GM12801 (cell line): Measurements from ENCODE around the gene SLC17A7.

Source experiments
- CTCF ChIP-seq: IDR thresholded peaks from one replicate; pipeline ENCODE4 v1.5.1; 2011; ENCODE audit warnings: control low read depth; ENCODE audit not compliant: insufficient read length; ENCODE audit errors: extremely low read depth

SLC17A7 gene

GRCh38 chr19:49486710-49487276 is 45.5 kb upstream of the SLC17A7 start:
- no peak for TF ChIP-seq CTCF

GRCh38 chr19:49486232-49486631 is 44.9 kb upstream of the SLC17A7 start:
- TF ChIP-seq CTCF, result no peak

- no peak for TF ChIP-seq CTCF
These were observed 39.8 kb upstream of the SLC17A7 start for GRCh38 chr19:49481020-49481683.

GRCh38 chr19:49479975-49480628 is 38.8 kb upstream of the SLC17A7 start:
- TF ChIP-seq CTCF, result no peak

GRCh38 chr19:49475995-49476880 is 34.9 kb upstream of the SLC17A7 start:
- TF ChIP-seq CTCF, result no peak

- no peak for TF ChIP-seq CTCF
These were observed 34.0 kb upstream of the SLC17A7 start for GRCh38 chr19:49475191-49475917.
